Neural cell (in vitro differentiated cells): ENCODE results near the gene CCNA2.

Experiments used
- CTCF ChIP-seq: fragments of 450-650 bp; IDR thresholded peaks from 2 replicates; pipeline ENCODE4 v1.5.1; 2014; ENCODE audit warnings: antibody characterized with exemption, mild to moderate bottlenecking, moderate library complexity; ENCODE audit not compliant: poor library complexity, severe bottlenecking
- EP300 ChIP-seq: fragments of 450-650 bp; conservative IDR thresholded peaks from 2 replicates; pipeline ENCODE4 v1.6.1; 2014; ENCODE audit warnings: antibody characterized with exemption, mild to moderate bottlenecking, moderate library complexity; ENCODE audit not compliant: poor library complexity, severe bottlenecking
- EZH2 ChIP-seq: fragments of 200-600, 300-800 bp; shearing (Covaris generic), sonication (generic); IDR thresholded peaks from 2 replicates; pipeline ENCODE4 v1.6.1; 2014; ENCODE audit warnings: antibody characterized with exemption, low read length, borderline replicate concordance, mild to moderate bottlenecking; ENCODE audit not compliant: insufficient read depth, poor library complexity, severe bottlenecking
- POLR2AphosphoS5 ChIP-seq: IDR thresholded peaks from 2 replicates; pipeline ENCODE4 v1.6.1; 2012
- RAD21 ChIP-seq: fragments of 450-650 bp; conservative IDR thresholded peaks from 2 replicates; pipeline ENCODE4 v1.6.1; 2014; ENCODE audit warnings: antibody characterized with exemption, mild to moderate bottlenecking, moderate library complexity
- SMC3 ChIP-seq: fragments of 450-650 bp; conservative IDR thresholded peaks from 2 replicates; pipeline ENCODE4 v1.6.1; 2014; ENCODE audit warnings: antibody characterized with exemption, mild to moderate bottlenecking, moderate library complexity; ENCODE audit not compliant: poor library complexity
- TAF1 ChIP-seq: IDR thresholded peaks from 2 replicates; pipeline ENCODE4 v1.6.1; 2012; ENCODE audit warnings: low read depth

- no peak for TF ChIP-seq POLR2AphosphoS5
- no peak for TF ChIP-seq CTCF
- no peak for TF ChIP-seq EZH2
- no peak for TF ChIP-seq TAF1
- TF ChIP-seq RAD21, result no peak
- no peak for TF ChIP-seq EP300
- TF ChIP-seq SMC3, result no peak
Observed at GRCh38 chr4:121800638-121800960, 23.1 kb downstream of the CCNA2 start.
